Neural cell (in vitro differentiated cells): ENCODE measurements around the gene TNFAIP8L1. TPM values are rescaled to one million over a fixed set of nuclear protein-coding genes. Genes with fewer than 3 reads are reported as not detected.

Experiments used
- H2AFZ ChIP-seq: fragments of 200-600, 300-800 bp; sonication (generic), shearing (Covaris generic); 2 replicates; pipeline ENCODE4 v1.6.0; 2014; ENCODE audit warnings: low read depth, mild to moderate bottlenecking, antibody characterized with exemption, low read length, moderate library complexity
- H3F3A ChIP-seq: fragments of 200-600 bp; shearing (Covaris generic); 2 replicates; pipeline ENCODE4 v1.6.1; 2016; ENCODE audit warnings: mild to moderate bottlenecking, moderate library complexity, mixed read lengths, antibody characterized with exemption, low read length; ENCODE audit not compliant: insufficient read depth, poor library complexity, severe bottlenecking
- H3K27ac ChIP-seq: fragments of 200-600, 300-800 bp; sonication (generic), shearing (Covaris generic); 2 replicates; pipeline ENCODE4 v1.5.1; 2014; ENCODE audit warnings: mild to moderate bottlenecking, low read length, moderate library complexity
- H3K27me3 ChIP-seq: fragments of 300-800, 200-600 bp; sonication (generic), shearing (Covaris generic); 2 replicates; pipeline ENCODE4 v1.6.0; 2014; ENCODE audit warnings: mild to moderate bottlenecking, low read depth, low read length, moderate library complexity; ENCODE audit not compliant: insufficient read depth
- H3K36me3 ChIP-seq: fragments of 300-800, 200-600 bp; sonication (generic), shearing (Covaris generic); 2 replicates; pipeline ENCODE4 v1.5.1; 2014; ENCODE audit warnings: mild to moderate bottlenecking, antibody characterized with exemption, low read length, moderate library complexity; ENCODE audit not compliant: insufficient read depth
- H3K4me2 ChIP-seq: fragments of 300-800, 200-600 bp; sonication (generic), shearing (Covaris generic); 2 replicates; pipeline ENCODE4 v1.6.0; 2014; ENCODE audit warnings: mild to moderate bottlenecking, low read length
- H3K4me3 ChIP-seq: fragments of 300-800, 200-600 bp; sonication (generic), shearing (Covaris generic); 2 replicates; pipeline ENCODE4 v1.5.1; 2014; ENCODE audit warnings: mild to moderate bottlenecking, low read length, moderate library complexity
- H3K79me2 ChIP-seq: fragments of 200-600 bp; shearing (Covaris generic); replicated peaks from 2 replicates; pipeline ENCODE4 v1.6.0; 2014; ENCODE audit warnings: mild to moderate bottlenecking, low read length, moderate library complexity; ENCODE audit not compliant: insufficient read depth
- H3K9ac ChIP-seq: fragments of 300-800, 200-600 bp; sonication (generic), shearing (Covaris generic); 2 replicates; pipeline ENCODE4 v1.6.1; 2016; ENCODE audit warnings: mild to moderate bottlenecking, low read length, mixed read lengths
- H3K9me2 ChIP-seq: fragments of 200-600 bp; shearing (Covaris generic); 2 replicates; pipeline ENCODE4 v1.6.1; 2016; ENCODE audit warnings: mild to moderate bottlenecking, low read length, mixed read lengths; ENCODE audit not compliant: insufficient read depth
- H3K9me3 ChIP-seq: fragments of 200-600, 300-800 bp; sonication (generic), shearing (Covaris generic); 2 replicates; pipeline ENCODE4 v1.6.1; 2016; ENCODE audit warnings: mild to moderate bottlenecking, mixed run types, low read length, moderate library complexity, mixed read lengths
- H4K20me1 ChIP-seq: fragments of 200-600 bp; shearing (Covaris generic); 2 replicates; pipeline ENCODE4 v1.6.1; 2016; ENCODE audit warnings: mild to moderate bottlenecking, mixed run types; ENCODE audit not compliant: insufficient read depth
- EP300 ChIP-seq: fragments of 450-650 bp; conservative IDR thresholded peaks from 2 replicates; pipeline ENCODE4 v1.6.1; 2014; ENCODE audit warnings: antibody characterized with exemption, mild to moderate bottlenecking, moderate library complexity; ENCODE audit not compliant: poor library complexity, severe bottlenecking
- EZH2 ChIP-seq: fragments of 200-600, 300-800 bp; shearing (Covaris generic), sonication (generic); IDR thresholded peaks from 2 replicates; pipeline ENCODE4 v1.6.1; 2014; ENCODE audit warnings: antibody characterized with exemption, low read length, borderline replicate concordance, mild to moderate bottlenecking; ENCODE audit not compliant: insufficient read depth, poor library complexity, severe bottlenecking
- MXI1 ChIP-seq: fragments of 450-650 bp; conservative IDR thresholded peaks from 2 replicates; pipeline ENCODE4 v1.6.1; 2014; ENCODE audit warnings: antibody characterized with exemption, mild to moderate bottlenecking; ENCODE audit not compliant: poor library complexity, severe bottlenecking
- POLR2AphosphoS5 ChIP-seq: IDR thresholded peaks from 2 replicates; pipeline ENCODE4 v1.6.1; 2012
- RAD21 ChIP-seq: fragments of 450-650 bp; conservative IDR thresholded peaks from 2 replicates; pipeline ENCODE4 v1.6.1; 2014; ENCODE audit warnings: antibody characterized with exemption, mild to moderate bottlenecking, moderate library complexity
- REST ChIP-seq: IDR thresholded peaks from 2 replicates; pipeline ENCODE4 v1.6.1; 2012; ENCODE audit warnings: borderline replicate concordance
- SMC3 ChIP-seq: fragments of 450-650 bp; conservative IDR thresholded peaks from 2 replicates; pipeline ENCODE4 v1.6.1; 2014; ENCODE audit warnings: antibody characterized with exemption, mild to moderate bottlenecking, moderate library complexity; ENCODE audit not compliant: poor library complexity
- TAF1 ChIP-seq: IDR thresholded peaks from 2 replicates; pipeline ENCODE4 v1.6.1; 2012; ENCODE audit warnings: low read depth
- polyA plus RNA-seq: library from polyadenylated mRNA; depleted of rRNA; stranded (reverse); fragments of >200 nt; gene quantifications from 2 replicates; pipeline ENCODE4 v1.2.3, GENCODE V29; 2014
- TF ChIP-seq, protein P1 (sequence below): fragments of 450-650 bp; IDR thresholded peaks from 2 replicates; pipeline ENCODE4 v1.5.1; 2014; ENCODE audit warnings: antibody characterized with exemption, mild to moderate bottlenecking, moderate library complexity; ENCODE audit not compliant: poor library complexity, severe bottlenecking

The TNFAIP8L1 gene
- polyA plus RNA-seq, 1 donor from 2014 or later = 0.99 TPM

- Histone ChIP-seq H3K27ac (no peak overlapping the region), H3K36me3 (no peaks in the 10 kb centered on the region), H3K79me2 (no peaks in the 10 kb centered on the region), H3K4me3 (no peak overlapping the region), H3K4me2 (no peak overlapping the region), H3F3A (no peaks in the 10 kb centered on the region), H2AFZ (no peak overlapping the region), H4K20me1 (no peaks in the 10 kb centered on the region), H3K9me3 (no peaks in the 10 kb centered on the region), H3K27me3 (no peaks in the 10 kb centered on the region), H3K9ac (no peak overlapping the region), H3K9me2 (no peaks in the 10 kb centered on the region)
- TF ChIP-seq, protein P1, sequence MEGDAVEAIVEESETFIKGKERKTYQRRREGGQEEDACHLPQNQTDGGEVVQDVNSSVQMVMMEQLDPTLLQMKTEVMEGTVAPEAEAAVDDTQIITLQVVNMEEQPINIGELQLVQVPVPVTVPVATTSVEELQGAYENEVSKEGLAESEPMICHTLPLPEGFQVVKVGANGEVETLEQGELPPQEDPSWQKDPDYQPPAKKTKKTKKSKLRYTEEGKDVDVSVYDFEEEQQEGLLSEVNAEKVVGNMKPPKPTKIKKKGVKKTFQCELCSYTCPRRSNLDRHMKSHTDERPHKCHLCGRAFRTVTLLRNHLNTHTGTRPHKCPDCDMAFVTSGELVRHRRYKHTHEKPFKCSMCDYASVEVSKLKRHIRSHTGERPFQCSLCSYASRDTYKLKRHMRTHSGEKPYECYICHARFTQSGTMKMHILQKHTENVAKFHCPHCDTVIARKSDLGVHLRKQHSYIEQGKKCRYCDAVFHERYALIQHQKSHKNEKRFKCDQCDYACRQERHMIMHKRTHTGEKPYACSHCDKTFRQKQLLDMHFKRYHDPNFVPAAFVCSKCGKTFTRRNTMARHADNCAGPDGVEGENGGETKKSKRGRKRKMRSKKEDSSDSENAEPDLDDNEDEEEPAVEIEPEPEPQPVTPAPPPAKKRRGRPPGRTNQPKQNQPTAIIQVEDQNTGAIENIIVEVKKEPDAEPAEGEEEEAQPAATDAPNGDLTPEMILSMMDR = no peak
- TF ChIP-seq EZH2 = no peak
- no peak for TF ChIP-seq EP300
- TF ChIP-seq POLR2AphosphoS5 = no peak
- no peak for TF ChIP-seq RAD21
- no peak for TF ChIP-seq SMC3
- TF ChIP-seq REST = no peak
- TF ChIP-seq TAF1 = no peak
- no peak for TF ChIP-seq MXI1
These were observed 48.8 kb upstream of the TNFAIP8L1 start for GRCh38 chr19:4590559-4590958.

GRCh38 chr19:4591320-4591719 is 48.0 kb upstream of the TNFAIP8L1 start:
- TF ChIP-seq SMC3 (no peak), EZH2 (no peak), MXI1 (no peak), RAD21 (no peak), TAF1 (no peak), EP300 (no peak), POLR2AphosphoS5 (no peak), REST (no peak)
- TF ChIP-seq, protein P1 = no peak
- Histone ChIP-seq H3K4me2 (no peak overlapping the region), H3K9me3 (no peaks in the 10 kb centered on the region), H2AFZ (no peak overlapping the region), H3K9ac (no peak overlapping the region), H3K36me3 (no peaks in the 10 kb centered on the region), H3K27ac (no peak overlapping the region), H3K27me3 (no peaks in the 10 kb centered on the region), H3K79me2 (no peaks in the 10 kb centered on the region), H3K9me2 (no peaks in the 10 kb centered on the region), H4K20me1 (no peaks in the 10 kb centered on the region), H3K4me3 (no peak overlapping the region), H3F3A (no peaks in the 10 kb centered on the region)
